HepG2 (cell line): Measurements from ENCODE around the gene HLA-C. TPM values are rescaled to one million over a fixed set of nuclear protein-coding genes. Genes with fewer than 3 reads are reported as not detected.

Experiments used
- CBX1 ChIP-seq: IDR thresholded peaks from one replicate; pipeline ENCODE4 v1.6.1; 2016; ENCODE audit warnings: antibody characterized with exemption, low read depth
- HNRNPK ChIP-seq: fragments of 200-400 bp; formaldehyde crosslinking; IDR thresholded peaks from 2 replicates; pipeline ENCODE4 v1.6.1; 2018; ENCODE audit warnings: low read length, low read depth, moderate library complexity, mild to moderate bottlenecking; ENCODE audit not compliant: poor library complexity, severe bottlenecking
- KAT2B ChIP-seq: fragments of 150-350 bp; IDR thresholded peaks from 2 replicates; pipeline ENCODE4 v1.6.1; 2014; ENCODE audit warnings: low read depth, low read length, borderline replicate concordance
- MED1 ChIP-seq: sonication (generic); formaldehyde crosslinking; IDR thresholded peaks from 2 replicates; pipeline ENCODE4 v1.4.0; 2020; ENCODE audit warnings: missing genetic modification reagents
- MIER2 ChIP-seq: IDR thresholded peaks from 2 replicates; pipeline ENCODE4 v1.6.1; 2016; ENCODE audit warnings: missing biosample characterization, missing genetic modification reagents
- NFKBIZ ChIP-seq: IDR thresholded peaks from 2 replicates; pipeline ENCODE4 v1.6.1; 2018; ENCODE audit warnings: missing genetic modification reagents, missing compliant biosample characterization
- RFX5 ChIP-seq: IDR thresholded peaks from 2 replicates; pipeline ENCODE4 v1.6.1; 2011; ENCODE audit warnings: low read depth, low read length, improper control_type of control experiment
- RNF2 ChIP-seq: fragments of 450-650 bp; conservative IDR thresholded peaks from 2 replicates; pipeline ENCODE4 v1.6.1; 2016; ENCODE audit warnings: low read depth
- ZNF564 ChIP-seq: sonication (generic); formaldehyde crosslinking; IDR thresholded peaks from 2 replicates; pipeline ENCODE4 v1.8.1; 2023; ENCODE audit warnings: mild to moderate bottlenecking, missing genetic modification reagents
- polyA plus RNA-seq, 8 experiments: library from polyadenylated mRNA; depleted of rRNA in 3 of 8; stranded (reverse) in 7 of 8; unstranded in 1 of 8; fragments of >200 nt; fragmentation: Illumina TruSeq in 4 of 8; extraction: Trizol in 4 of 8; gene quantifications; 2 replicates each; pipeline versions ENCODE4 v1.2.1 to v1.2.3, GENCODE V29; 2011 to 2016; ENCODE audit warnings: low read depth in 4 of 8, missing spikeins in 1 of 8, mixed read lengths in 1 of 8; ENCODE audit not compliant: insufficient read depth in 1 of 8
- total RNA-seq, 5 experiments: library from RNA; depleted of rRNA; stranded (reverse); fragments of >200 nt; fragmentation: Illumina TruSeq; extraction: Trizol; gene quantifications; 2 replicates each; pipeline ENCODE4 v1.2.3, GENCODE V29; 2016; ENCODE audit warnings: low read depth in 1 of 5
- TF ChIP-seq, protein P1 (sequence below): sonication (generic); formaldehyde crosslinking; IDR thresholded peaks from 2 replicates; pipeline ENCODE4 v1.5.0; 2020; ENCODE audit warnings: missing genetic modification reagents, mild to moderate bottlenecking, borderline replicate concordance
- TF ChIP-seq, protein P2 (sequence below): sonication (generic); formaldehyde crosslinking; conservative IDR thresholded peaks from 2 replicates; pipeline ENCODE4 v1.8.0; 2022; ENCODE audit warnings: low read depth, missing genetic modification reagents
- TF ChIP-seq, protein P3 (sequence below): sonication (generic); formaldehyde crosslinking; IDR thresholded peaks from 2 replicates; pipeline ENCODE4 v1.4.0; 2020; ENCODE audit warnings: missing genetic modification reagents
- TF ChIP-seq, protein P4 (sequence below): sonication (generic); formaldehyde crosslinking; IDR thresholded peaks from 2 replicates; pipeline ENCODE4 v1.5.0; 2020; ENCODE audit warnings: missing genetic modification reagents
- TF ChIP-seq, protein P5 (sequence below): sonication (generic); formaldehyde crosslinking; IDR thresholded peaks from 2 replicates; pipeline ENCODE4 v1.4.0; 2020; ENCODE audit warnings: missing genetic modification reagents
- TF ChIP-seq, protein P6 (sequence below): sonication (generic); formaldehyde crosslinking; IDR thresholded peaks from 2 replicates; pipeline ENCODE4 v1.5.0; 2020; ENCODE audit warnings: mild to moderate bottlenecking, missing genetic modification reagents
- TF ChIP-seq, protein P7 (sequence below): sonication (generic); formaldehyde crosslinking; IDR thresholded peaks from 2 replicates; pipeline ENCODE4 v1.8.1; 2023; ENCODE audit warnings: missing genetic modification reagents, inconsistent platforms, borderline replicate concordance
- TF ChIP-seq, protein P8 (sequence below): sonication (generic); formaldehyde crosslinking; IDR thresholded peaks from 2 replicates; pipeline ENCODE4 v1.4.0; 2020; ENCODE audit warnings: missing genetic modification reagents, borderline replicate concordance

HLA-C gene
- total and polyA plus RNA-seq, 2 of the 13 experiments (the other 11 are each of a cell fraction or from before 2014, with no cell fraction given): 77.1 to 155 TPM

DNA sequence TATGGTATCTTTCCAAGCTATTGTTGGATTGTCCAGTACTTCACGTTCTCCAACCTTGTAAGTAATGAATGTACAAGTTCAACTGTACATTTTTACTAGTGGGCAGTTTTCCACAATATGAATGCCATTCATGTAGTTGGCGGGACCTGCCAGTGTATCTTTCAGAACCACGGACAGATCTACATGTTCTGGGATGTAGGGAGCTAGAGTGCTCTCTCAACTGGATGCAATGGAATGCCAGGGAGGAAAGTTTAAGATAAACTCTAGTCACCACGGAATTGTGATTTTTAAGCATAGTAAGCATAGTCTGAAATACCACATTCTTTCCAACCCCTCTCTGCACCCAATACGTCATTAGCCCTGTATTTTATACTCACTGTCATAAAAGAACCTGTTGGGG is 21.5 kb upstream of the HLA-C start (continued):
- TF ChIP-seq, protein P1, sequence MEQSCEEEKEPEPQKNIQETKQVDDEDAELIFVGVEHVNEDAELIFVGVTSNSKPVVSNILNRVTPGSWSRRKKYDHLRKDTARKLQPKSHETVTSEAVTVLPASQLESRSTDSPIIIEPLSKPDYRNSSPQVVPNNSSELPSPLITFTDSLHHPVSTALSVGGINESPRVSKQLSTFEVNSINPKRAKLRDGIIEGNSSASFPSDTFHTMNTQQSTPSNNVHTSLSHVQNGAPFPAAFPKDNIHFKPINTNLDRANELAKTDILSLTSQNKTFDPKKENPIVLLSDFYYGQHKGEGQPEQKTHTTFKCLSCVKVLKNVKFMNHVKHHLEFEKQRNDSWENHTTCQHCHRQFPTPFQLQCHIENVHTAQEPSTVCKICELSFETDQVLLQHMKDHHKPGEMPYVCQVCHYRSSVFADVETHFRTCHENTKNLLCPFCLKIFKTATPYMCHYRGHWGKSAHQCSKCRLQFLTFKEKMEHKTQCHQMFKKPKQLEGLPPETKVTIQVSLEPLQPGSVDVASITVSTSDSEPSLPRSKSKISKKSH: no peak
- TF ChIP-seq, protein P2, sequence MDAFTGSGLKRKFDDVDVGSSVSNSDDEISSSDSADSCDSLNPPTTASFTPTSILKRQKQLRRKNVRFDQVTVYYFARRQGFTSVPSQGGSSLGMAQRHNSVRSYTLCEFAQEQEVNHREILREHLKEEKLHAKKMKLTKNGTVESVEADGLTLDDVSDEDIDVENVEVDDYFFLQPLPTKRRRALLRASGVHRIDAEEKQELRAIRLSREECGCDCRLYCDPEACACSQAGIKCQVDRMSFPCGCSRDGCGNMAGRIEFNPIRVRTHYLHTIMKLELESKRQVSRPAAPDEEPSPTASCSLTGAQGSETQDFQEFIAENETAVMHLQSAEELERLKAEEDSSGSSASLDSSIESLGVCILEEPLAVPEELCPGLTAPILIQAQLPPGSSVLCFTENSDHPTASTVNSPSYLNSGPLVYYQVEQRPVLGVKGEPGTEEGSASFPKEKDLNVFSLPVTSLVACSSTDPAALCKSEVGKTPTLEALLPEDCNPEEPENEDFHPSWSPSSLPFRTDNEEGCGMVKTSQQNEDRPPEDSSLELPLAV: no peak
- TF ChIP-seq, protein P3, sequence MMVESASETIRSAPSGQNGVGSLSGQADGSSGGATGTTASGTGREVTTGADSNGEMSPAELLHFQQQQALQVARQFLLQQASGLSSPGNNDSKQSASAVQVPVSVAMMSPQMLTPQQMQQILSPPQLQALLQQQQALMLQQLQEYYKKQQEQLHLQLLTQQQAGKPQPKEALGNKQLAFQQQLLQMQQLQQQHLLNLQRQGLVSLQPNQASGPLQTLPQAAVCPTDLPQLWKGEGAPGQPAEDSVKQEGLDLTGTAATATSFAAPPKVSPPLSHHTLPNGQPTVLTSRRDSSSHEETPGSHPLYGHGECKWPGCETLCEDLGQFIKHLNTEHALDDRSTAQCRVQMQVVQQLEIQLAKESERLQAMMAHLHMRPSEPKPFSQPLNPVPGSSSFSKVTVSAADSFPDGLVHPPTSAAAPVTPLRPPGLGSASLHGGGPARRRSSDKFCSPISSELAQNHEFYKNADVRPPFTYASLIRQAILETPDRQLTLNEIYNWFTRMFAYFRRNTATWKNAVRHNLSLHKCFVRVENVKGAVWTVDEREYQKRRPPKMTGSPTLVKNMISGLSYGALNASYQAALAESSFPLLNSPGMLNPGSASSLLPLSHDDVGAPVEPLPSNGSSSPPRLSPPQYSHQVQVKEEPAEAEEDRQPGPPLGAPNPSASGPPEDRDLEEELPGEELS (CRISPR knock-in tag): no peak
- TF ChIP-seq NFKBIZ (CRISPR knock-in tag): no peak
- peak; percentile 98 for TF ChIP-seq MIER2
- TF ChIP-seq, protein P4, sequence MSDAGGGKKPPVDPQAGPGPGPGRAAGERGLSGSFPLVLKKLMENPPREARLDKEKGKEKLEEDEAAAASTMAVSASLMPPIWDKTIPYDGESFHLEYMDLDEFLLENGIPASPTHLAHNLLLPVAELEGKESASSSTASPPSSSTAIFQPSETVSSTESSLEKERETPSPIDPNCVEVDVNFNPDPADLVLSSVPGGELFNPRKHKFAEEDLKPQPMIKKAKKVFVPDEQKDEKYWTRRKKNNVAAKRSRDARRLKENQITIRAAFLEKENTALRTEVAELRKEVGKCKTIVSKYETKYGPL: no peak
- TF ChIP-seq, protein P5, sequence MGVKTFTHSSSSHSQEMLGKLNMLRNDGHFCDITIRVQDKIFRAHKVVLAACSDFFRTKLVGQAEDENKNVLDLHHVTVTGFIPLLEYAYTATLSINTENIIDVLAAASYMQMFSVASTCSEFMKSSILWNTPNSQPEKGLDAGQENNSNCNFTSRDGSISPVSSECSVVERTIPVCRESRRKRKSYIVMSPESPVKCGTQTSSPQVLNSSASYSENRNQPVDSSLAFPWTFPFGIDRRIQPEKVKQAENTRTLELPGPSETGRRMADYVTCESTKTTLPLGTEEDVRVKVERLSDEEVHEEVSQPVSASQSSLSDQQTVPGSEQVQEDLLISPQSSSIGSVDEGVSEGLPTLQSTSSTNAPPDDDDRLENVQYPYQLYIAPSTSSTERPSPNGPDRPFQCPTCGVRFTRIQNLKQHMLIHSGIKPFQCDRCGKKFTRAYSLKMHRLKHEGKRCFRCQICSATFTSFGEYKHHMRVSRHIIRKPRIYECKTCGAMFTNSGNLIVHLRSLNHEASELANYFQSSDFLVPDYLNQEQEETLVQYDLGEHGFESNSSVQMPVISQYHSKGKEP (CRISPR knock-in tag): peak; percentile 59; the same call in 1 of the 2 replicates
- TF ChIP-seq, protein P6, sequence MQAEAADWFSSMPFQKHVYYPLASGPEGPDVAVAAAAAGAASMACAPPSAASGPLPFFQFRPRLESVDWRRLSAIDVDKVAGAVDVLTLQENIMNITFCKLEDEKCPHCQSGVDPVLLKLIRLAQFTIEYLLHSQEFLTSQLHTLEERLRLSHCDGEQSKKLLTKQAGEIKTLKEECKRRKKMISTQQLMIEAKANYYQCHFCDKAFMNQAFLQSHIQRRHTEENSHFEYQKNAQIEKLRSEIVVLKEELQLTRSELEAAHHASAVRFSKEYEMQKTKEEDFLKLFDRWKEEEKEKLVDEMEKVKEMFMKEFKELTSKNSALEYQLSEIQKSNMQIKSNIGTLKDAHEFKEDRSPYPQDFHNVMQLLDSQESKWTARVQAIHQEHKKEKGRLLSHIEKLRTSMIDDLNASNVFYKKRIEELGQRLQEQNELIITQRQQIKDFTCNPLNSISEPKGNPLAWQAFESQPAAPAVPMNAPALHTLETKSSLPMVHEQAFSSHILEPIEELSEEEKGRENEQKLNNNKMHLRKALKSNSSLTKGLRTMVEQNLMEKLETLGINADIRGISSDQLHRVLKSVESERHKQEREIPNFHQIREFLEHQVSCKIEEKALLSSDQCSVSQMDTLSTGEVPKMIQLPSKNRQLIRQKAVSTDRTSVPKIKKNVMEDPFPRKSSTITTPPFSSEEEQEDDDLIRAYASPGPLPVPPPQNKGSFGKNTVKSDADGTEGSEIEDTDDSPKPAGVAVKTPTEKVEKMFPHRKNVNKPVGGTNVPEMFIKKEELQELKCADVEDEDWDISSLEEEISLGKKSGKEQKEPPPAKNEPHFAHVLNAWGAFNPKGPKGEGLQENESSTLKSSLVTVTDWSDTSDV: no peak
- TF ChIP-seq ZNF564 (CRISPR knock-in tag): no peak
- no peak for TF ChIP-seq RFX5
- no peak for TF ChIP-seq RNF2
- TF ChIP-seq, protein P7, sequence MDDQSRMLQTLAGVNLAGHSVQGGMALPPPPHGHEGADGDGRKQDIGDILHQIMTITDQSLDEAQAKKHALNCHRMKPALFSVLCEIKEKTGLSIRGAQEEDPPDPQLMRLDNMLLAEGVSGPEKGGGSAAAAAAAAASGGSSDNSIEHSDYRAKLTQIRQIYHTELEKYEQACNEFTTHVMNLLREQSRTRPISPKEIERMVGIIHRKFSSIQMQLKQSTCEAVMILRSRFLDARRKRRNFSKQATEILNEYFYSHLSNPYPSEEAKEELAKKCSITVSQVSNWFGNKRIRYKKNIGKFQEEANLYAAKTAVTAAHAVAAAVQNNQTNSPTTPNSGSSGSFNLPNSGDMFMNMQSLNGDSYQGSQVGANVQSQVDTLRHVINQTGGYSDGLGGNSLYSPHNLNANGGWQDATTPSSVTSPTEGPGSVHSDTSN (CRISPR knock-in tag): no peak
- TF ChIP-seq KAT2B: no peak
- TF ChIP-seq HNRNPK: no peak
- no peak for TF ChIP-seq CBX1
- no peak for TF ChIP-seq MED1 (CRISPR knock-in tag)
- TF ChIP-seq, protein P8, sequence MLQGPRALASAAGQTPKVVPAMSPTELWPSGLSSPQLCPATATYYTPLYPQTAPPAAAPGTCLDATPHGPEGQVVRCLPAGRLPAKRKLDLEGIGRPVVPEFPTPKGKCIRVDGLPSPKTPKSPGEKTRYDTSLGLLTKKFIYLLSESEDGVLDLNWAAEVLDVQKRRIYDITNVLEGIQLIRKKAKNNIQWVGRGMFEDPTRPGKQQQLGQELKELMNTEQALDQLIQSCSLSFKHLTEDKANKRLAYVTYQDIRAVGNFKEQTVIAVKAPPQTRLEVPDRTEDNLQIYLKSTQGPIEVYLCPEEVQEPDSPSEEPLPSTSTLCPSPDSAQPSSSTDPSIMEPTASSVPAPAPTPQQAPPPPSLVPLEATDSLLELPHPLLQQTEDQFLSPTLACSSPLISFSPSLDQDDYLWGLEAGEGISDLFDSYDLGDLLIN (CRISPR knock-in tag): no peak
